ENCODE measurements around the gene PSMC1.

DNA sequence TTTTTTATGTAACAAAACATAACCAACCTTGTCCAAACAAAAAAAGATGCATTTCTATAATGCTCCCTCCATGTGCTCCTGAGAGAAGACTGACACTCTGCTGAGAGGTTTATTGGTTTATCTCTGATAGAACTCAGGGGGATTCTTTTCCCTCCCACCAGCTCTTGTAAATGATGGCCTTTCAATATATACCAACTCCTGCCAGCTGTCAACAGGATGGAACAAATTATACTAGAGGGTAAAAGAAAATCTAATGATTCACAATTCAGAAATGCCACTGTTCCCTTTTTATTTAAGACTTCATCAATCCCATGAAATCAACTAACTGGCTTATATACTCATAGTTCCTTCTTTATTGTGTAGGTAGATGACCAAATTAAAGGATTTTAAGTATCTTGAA, 25.4 kb downstream of the PSMC1 start:
- no peak for TF ChIP-seq CTCF (IDR thresholded peaks at IDR 0.05)
- no peak for TF ChIP-seq EZH2 (IDR thresholded peaks at IDR 0.05; ENCODE audit: borderline replicate concordance, insufficient read depth, low read depth, low read length, poor library complexity, severe bottlenecking)
